Activated CD4-positive, alpha-beta T cell treated with anti-CD3 and anti-CD28 coated beads, Interleukin-2, amount 10 ng/mL, durations not matched to agents 24 days and 14 days (primary cell): ENCODE data around the gene AMPD2. TPM values are rescaled to one million over a fixed set of nuclear protein-coding genes. Genes with fewer than 3 reads are reported as not detected.
A peak's percentile ranks its signal among the peaks of the same experiment; 100 is the strongest.

Experiments
- DNase-seq: peaks from one replicate; pipeline ENCODE4 v3.0.0; 2022
- H3K27ac Mint-ChIP-seq: one replicate; pipeline ENCODE4 v1.8.0; 2022; ENCODE audit warnings: mild to moderate bottlenecking, mixed read lengths
- H3K27me3 Mint-ChIP-seq: one replicate; pipeline ENCODE4 v1.8.0; 2022; ENCODE audit warnings: mixed read lengths
- H3K36me3 Mint-ChIP-seq: one replicate; pipeline ENCODE4 v1.8.0; 2022; ENCODE audit warnings: low read depth, mild to moderate bottlenecking, mixed read lengths
- H3K4me1 Mint-ChIP-seq: one replicate; pipeline ENCODE4 v1.8.0; 2021; ENCODE audit warnings: mixed read lengths
- H3K4me3 Mint-ChIP-seq: one replicate; pipeline ENCODE4 v1.8.0; 2022; ENCODE audit warnings: mild to moderate bottlenecking, moderate library complexity, mixed read lengths
- H3K9me3 Mint-ChIP-seq: one replicate; pipeline ENCODE4 v1.8.0; 2021; ENCODE audit warnings: mixed read lengths
- intact Hi-C: fragments of 100-400 bp; cut with micrococcal nuclease; formaldehyde crosslinking; loops from one replicate; pipeline ENCODE4 v1.15.1; 2023
- total RNA-seq: library from RNA; stranded (reverse); gene quantifications from 2 replicates; pipeline ENCODE4 v1.2.3, GENCODE V29; 2022

AMPD2 gene
- total RNA-seq, 1 donor from 2014 or later = 97.8 TPM

DNA sequence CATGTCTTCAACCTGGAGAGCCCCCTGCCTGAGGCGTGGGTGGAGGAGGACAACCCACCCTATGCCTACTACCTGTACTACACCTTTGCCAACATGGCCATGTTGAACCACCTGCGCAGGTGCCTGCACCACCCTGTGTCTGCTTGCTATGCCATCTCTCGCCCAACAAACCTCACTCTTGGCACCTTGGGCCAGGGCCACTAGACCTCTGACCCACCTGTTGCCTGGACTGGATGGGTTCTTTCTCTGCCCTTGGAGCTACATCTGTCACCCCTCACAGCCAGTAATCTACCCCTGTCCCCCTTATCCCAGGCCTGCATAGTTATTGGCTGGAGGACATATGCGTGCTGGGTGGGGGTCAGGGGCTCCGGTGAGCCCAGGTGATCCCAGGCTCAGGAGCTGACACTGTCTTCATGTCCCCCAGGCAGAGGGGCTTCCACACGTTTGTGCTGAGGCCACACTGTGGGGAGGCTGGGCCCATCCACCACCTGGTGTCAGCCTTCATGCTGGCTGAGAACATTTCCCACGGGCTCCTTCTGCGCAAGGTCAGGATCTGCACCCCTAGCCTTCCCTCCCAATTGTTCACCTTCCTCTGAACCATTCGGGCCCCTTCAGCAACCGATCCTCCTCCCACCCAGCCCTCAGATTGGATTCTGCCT lies 9.9 kb downstream of the AMPD2 start:
- H3K36me3 Mint-ChIP-seq = peaks cover 48% of the 10 kb centered on the region
- H3K9me3 Mint-ChIP-seq = no peaks in the 10 kb centered on the region
- no peaks in the 10 kb centered on the region for H3K27me3 Mint-ChIP-seq
- intact Hi-C loops = loop anchor here (1.0 kb wide), 1 partner anchor 83 kb away; no protein-coding TSS in a partner anchor
- no peak overlapping the region for H3K4me3 Mint-ChIP-seq
- peaks cover 16% of the 10 kb centered on the region for H3K4me1 Mint-ChIP-seq
- DNase-seq = no peak
- H3K27ac Mint-ChIP-seq = no peak overlapping the region

GRCh38 chr1:109630081-109630897 lies 10.7 kb downstream of the AMPD2 start:
- intact Hi-C loops = loop anchor here (1.0 kb wide), 1 partner anchor 84 kb away; no protein-coding TSS in a partner anchor
- Mint-ChIP-seq H3K4me1 (peaks cover 16% of the 10 kb centered on the region), H3K36me3 (peaks cover 48% of the 10 kb centered on the region), H3K9me3 (no peaks in the 10 kb centered on the region), H3K27me3 (no peaks in the 10 kb centered on the region), H3K4me3 (no peak overlapping the region), H3K27ac (no peak overlapping the region)
- DNase-seq = peak; percentile 77

GRCh38 chr1:109630898-109631512 lies 11.4 kb downstream of the AMPD2 start:
- Mint-ChIP-seq H3K36me3 (peaks cover 45% of the 10 kb centered on the region), H3K4me1 (peaks cover 10% of the 10 kb centered on the region), H3K9me3 (no peaks in the 10 kb centered on the region), H3K27me3 (no peaks in the 10 kb centered on the region), H3K27ac (no peak overlapping the region), H3K4me3 (no peak overlapping the region)
- intact Hi-C loops = loop anchor here (1.0 kb wide), 1 partner anchor 85 kb away; no protein-coding TSS in a partner anchor
- DNase-seq = no peak

DNA sequence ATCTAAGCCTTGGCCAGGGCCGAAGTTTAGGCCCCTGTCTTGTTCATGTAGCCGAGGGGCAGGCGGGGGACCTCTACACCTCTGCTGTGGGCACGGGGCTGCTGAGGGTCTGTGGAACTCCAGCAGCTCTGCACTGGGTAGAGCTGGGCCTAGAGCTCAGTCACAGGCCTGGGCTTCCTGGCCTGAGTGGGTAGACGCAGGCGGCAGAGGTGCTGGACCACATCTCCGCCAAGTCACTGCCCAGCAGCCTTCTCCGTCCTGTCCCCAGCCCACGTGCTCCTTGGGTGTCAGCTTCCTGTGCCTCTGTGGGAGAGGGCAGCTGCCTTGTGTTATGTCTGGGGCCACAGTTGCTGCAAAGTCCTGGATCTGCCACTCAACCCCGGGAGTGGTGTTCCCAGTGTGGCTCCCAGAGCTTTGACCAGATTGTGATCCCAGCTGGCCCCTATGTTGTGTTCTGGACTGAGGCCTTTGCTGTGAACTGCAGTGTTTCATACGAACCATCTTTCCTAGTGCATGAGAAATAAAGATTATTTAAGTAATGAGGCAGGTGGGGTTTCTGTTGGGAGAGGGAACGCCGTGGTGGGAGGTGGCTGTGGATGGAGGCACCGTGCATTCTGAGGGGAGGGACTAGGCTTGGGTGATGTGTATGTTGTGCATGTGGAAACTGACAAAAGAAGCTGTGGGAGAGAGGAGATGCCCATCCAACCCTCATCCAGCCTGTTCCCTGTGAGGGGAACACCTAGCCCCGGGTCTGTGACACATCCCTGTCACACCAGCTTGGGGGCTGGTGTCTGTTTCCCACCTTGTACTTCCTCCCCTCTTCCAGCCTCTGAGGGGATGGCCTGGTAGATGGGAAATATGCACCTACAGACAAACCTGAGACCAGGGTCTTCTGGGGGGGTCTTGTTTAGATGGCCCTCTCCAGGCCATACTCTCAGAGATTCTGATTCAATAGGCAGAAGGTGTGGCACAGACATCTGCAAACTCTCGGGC lies 12.2 kb downstream of the AMPD2 start:
- DNase-seq = no peak
- no peaks in the 10 kb centered on the region for H3K27me3 Mint-ChIP-seq
- no peak overlapping the region for H3K27ac Mint-ChIP-seq
- no peaks in the 10 kb centered on the region for H3K9me3 Mint-ChIP-seq
- no peak overlapping the region for H3K4me3 Mint-ChIP-seq
- H3K36me3 Mint-ChIP-seq = peaks cover 39% of the 10 kb centered on the region
- H3K4me1 Mint-ChIP-seq = peaks cover 6% of the 10 kb centered on the region
- intact Hi-C loops = no loop called here

GRCh38 chr1:109632671-109633346 lies 13.2 kb downstream of the AMPD2 start:
- Mint-ChIP-seq H3K4me3 (no peak overlapping the region), H3K27me3 (no peaks in the 10 kb centered on the region), H3K4me1 (peaks cover 6% of the 10 kb centered on the region), H3K36me3 (peaks cover 33% of the 10 kb centered on the region), H3K9me3 (no peaks in the 10 kb centered on the region), H3K27ac (no peak overlapping the region)
- intact Hi-C loops = no loop called here
- DNase-seq = no peak

- Mint-ChIP-seq H3K27me3 (peaks cover 2% of the 10 kb centered on the region), H3K36me3 (peaks cover 21% of the 10 kb centered on the region), H3K9me3 (no peaks in the 10 kb centered on the region), H3K27ac (no peak overlapping the region), H3K4me1 (peaks cover 7% of the 10 kb centered on the region), H3K4me3 (no peak overlapping the region)
- DNase-seq = no peak
- intact Hi-C loops = no loop called here
These were observed 14.7 kb downstream of the AMPD2 start for GRCh38 chr1:109634292-109634691.

DNA sequence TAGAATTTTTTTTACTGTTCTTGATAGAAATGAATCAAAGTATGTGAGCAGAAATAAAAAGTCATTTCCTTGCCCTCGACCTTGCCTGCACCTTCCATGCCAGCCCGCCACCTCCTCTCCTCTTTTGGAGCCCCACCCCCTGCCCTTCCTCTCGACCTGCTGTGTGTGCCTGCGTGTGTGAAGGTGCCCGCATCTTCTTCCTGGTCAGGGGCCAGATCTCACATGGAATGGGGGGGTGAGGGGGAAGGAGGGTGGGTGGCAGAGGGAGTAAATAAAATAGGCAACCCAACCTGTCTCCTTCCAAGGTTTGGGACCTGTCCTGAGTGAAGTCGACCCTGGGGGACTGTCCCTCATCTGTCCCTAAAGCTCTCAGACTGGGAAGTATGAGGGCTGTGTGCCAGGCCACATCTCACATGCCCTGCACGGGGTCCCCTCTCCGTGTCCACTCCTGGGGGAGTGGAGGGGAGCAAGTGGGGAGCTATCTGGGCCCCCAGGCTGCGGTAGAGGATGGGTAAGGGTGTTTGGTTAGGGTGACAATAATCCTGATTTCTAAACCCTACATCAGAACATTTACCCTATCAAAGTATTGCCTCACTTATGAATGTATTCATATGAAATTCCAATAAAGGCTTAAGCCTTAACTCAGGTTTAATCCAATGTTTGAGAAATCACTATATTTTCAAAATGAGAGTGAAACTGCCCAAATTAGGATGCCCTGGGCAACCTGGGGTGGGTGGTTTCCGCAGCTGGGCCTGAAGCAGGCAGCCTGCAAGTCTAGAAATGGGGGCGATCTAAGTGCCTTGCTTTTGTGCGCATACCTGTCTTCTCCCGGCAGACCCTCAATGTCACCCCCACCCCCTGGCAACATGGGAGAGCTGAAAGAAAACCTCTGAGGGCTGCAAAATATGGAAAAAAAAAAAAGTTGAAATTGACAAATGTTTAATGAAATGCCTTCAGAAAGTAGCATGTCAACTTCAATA lies 15.4 kb downstream of the AMPD2 start:
- peaks cover 3% of the 10 kb centered on the region for H3K27me3 Mint-ChIP-seq
- peaks cover 9% of the 10 kb centered on the region for H3K4me1 Mint-ChIP-seq
- H3K27ac Mint-ChIP-seq = no peak overlapping the region
- peaks cover 13% of the 10 kb centered on the region for H3K36me3 Mint-ChIP-seq
- DNase-seq = no peak
- no peak overlapping the region for H3K4me3 Mint-ChIP-seq
- H3K9me3 Mint-ChIP-seq = no peaks in the 10 kb centered on the region
- intact Hi-C loops = no loop called here

DNA sequence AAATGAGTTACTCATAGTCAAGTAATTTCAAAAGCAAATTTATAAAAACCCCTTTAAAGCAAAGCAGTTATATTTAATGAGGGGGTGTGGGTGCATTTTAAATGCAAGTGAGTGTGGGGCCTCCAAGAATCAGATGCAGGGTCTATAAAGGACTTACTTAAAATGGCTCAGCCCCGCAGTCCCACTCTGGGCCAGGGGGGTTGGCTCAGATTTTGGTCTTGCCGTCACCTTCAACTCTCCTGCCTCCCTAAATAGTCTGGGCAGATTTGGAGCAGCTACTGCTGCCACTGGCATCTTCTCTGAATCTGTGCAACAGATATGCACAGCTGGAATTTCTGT lies 16.2 kb downstream of the AMPD2 start:
- intact Hi-C loops = no loop called here
- Mint-ChIP-seq H3K27ac (no peak overlapping the region), H3K36me3 (peaks cover 9% of the 10 kb centered on the region), H3K27me3 (peaks cover 5% of the 10 kb centered on the region), H3K9me3 (no peaks in the 10 kb centered on the region), H3K4me3 (no peak overlapping the region), H3K4me1 (peaks cover 12% of the 10 kb centered on the region)
- DNase-seq = no peak

GRCh38 chr1:109636201-109636952 lies 16.7 kb downstream of the AMPD2 start:
- H3K9me3 Mint-ChIP-seq = no peaks in the 10 kb centered on the region
- H3K36me3 Mint-ChIP-seq = peaks cover 6% of the 10 kb centered on the region
- DNase-seq = no peak
- H3K4me1 Mint-ChIP-seq = peaks cover 12% of the 10 kb centered on the region
- no peak overlapping the region for H3K4me3 Mint-ChIP-seq
- intact Hi-C loops = no loop called here
- no peak overlapping the region for H3K27ac Mint-ChIP-seq
- peaks cover 5% of the 10 kb centered on the region for H3K27me3 Mint-ChIP-seq

GRCh38 chr1:109637446-109637845 lies 17.8 kb downstream of the AMPD2 start:
- intact Hi-C loops = no loop called here
- Mint-ChIP-seq H3K9me3 (no peaks in the 10 kb centered on the region), H3K36me3 (peaks cover 2% of the 10 kb centered on the region), H3K4me1 (peaks cover 12% of the 10 kb centered on the region), H3K4me3 (no peak overlapping the region), H3K27me3 (peaks cover 5% of the 10 kb centered on the region), H3K27ac (no peak overlapping the region)
- no peak for DNase-seq

DNA sequence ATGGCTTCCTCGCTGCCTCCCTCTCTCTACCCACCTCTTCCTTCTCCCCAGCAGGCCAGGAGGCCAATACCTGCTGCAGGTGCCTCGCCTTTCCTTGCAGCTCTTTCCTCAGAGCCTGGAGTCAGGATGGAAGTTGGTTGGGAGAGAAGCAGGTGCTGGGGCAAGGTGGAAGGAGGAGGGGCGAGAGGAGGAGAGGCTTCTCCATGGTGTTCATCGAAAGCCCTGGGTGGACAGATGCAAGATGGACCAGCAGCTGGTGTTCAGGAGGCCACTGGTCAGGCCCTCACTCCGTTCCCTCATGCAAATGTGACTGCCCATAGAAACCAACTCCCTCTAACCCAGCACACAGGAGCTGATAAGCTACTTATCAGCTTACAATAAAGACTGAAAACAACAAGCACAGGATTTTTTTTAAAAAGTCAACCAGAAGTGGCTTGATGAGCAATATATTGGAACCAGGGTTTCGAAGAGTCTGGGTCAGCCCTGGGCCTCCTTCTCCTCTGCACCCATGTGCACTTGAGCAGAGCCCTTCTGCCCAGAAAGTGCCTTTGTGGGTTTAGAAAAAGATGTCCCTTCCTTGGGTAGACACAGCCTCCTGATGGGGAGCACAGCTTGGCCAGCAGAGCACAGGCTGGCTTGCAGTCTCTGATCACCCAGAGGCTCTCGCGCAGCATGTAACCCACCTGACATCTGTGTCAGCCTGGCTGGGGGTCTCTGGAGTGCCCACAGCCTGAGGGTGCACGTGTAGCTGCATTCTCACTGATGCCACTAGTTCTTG lies 19.6 kb downstream of the AMPD2 start:
- intact Hi-C loops = no loop called here
- Mint-ChIP-seq H3K4me3 (no peak overlapping the region), H3K4me1 (peaks cover 18% of the 10 kb centered on the region), H3K27me3 (peaks cover 5% of the 10 kb centered on the region), H3K36me3 (no peaks in the 10 kb centered on the region), H3K27ac (no peak overlapping the region), H3K9me3 (no peaks in the 10 kb centered on the region)
- no peak for DNase-seq
